GM18526 (cell line): ENCODE measurements around the gene GFPT1.

Source experiments
- POLR2A ChIP-seq: IDR thresholded peaks from 3 replicates; pipeline ENCODE4 v1.6.1; 2011; ENCODE audit not compliant: insufficient read length; ENCODE audit errors: extremely low read depth

GFPT1 gene

DNA sequence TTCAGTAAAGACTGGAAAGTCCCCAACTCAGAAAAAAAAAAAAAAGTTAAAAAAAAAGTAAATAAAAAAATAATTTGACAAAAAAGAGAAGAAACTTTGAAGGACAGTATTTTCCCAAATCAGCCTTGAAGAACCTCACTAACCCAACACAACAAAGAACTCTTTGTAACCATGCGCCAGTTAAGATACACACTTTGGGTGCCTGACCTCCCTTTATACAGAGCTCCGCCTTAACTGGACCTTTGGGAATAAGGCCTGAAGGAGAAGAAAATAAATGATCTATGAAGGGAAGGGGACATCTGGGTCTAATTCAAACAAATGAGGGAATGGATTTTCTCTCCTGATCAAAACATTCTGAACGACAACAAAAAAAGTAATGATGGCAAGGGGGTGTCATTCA, 2.2 kb upstream of the GFPT1 start:
- no peak for TF ChIP-seq POLR2A

- no peak for TF ChIP-seq POLR2A
Observed at GRCh38 chr2:69387770-69388481, 899 bp upstream of the GFPT1 start.

- TF ChIP-seq POLR2A, result no peak
Observed at GRCh38 chr2:69386360-69386759, 667 bp downstream of the GFPT1 start.

DNA sequence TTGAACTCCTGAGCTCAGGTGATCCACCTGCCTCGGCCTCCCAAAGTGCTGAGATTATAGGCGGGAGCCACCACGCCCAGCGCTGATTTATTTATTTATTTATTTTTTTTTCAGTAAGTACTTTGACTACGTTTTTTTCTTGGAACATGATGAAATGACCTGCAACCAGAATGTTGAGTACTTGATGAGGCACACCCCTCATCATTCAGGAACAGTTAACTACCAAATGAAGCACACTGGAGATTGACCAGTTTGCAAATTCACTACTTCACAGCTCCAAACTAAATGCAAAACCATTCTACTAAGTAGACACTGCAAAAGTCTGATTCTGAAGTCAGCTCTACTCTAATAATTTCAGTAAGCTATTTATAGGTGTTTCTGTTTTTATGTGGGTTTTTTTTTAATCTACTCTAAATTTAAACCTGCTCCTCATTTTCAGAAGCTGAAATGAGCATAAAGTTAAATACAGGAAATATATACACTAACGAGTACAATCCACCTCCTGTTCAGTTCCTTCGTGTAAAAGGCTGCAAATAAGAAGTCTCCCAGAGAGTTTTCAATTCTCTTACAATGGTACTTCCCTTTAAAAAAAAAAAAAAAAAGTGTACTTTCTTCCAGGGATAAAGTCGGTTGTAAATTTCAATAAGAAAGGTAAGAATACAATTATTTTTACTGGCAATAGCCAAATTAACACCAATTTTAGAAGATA, 1.4 kb downstream of the GFPT1 start:
- no peak for TF ChIP-seq POLR2A

GRCh38 chr2:69384618-69385081, 2.4 kb downstream of the GFPT1 start:
- TF ChIP-seq POLR2A, result no peak

GRCh38 chr2:69383176-69383812, 3.7 kb downstream of the GFPT1 start:
- no peak for TF ChIP-seq POLR2A

DNA sequence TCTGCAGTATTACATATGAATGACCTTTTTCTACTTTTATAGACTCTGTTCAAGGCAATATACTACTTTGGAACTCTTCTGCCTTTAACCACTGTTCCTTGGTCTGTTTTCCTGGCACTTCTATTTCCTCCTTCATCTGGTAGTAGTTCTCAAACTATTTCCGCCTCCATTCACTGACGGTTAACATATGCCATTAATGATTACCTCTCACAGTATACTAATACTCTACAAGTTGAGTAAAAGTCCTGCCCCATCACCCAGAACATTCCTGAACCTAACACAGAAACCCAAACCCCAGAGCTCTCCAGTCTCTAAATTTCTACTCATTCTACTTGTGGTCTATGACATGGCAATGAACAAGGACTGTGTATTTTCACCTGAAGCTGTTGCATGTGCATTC, 4.5 kb downstream of the GFPT1 start:
- no peak for TF ChIP-seq POLR2A

GRCh38 chr2:69381337-69381737, 5.7 kb downstream of the GFPT1 start:
- no peak for TF ChIP-seq POLR2A

- TF ChIP-seq POLR2A, result no peak
Observed at GRCh38 chr2:69380072-69380917, 6.7 kb downstream of the GFPT1 start.

GRCh38 chr2:69376403-69376802, 10.6 kb downstream of the GFPT1 start:
- no peak for TF ChIP-seq POLR2A

DNA sequence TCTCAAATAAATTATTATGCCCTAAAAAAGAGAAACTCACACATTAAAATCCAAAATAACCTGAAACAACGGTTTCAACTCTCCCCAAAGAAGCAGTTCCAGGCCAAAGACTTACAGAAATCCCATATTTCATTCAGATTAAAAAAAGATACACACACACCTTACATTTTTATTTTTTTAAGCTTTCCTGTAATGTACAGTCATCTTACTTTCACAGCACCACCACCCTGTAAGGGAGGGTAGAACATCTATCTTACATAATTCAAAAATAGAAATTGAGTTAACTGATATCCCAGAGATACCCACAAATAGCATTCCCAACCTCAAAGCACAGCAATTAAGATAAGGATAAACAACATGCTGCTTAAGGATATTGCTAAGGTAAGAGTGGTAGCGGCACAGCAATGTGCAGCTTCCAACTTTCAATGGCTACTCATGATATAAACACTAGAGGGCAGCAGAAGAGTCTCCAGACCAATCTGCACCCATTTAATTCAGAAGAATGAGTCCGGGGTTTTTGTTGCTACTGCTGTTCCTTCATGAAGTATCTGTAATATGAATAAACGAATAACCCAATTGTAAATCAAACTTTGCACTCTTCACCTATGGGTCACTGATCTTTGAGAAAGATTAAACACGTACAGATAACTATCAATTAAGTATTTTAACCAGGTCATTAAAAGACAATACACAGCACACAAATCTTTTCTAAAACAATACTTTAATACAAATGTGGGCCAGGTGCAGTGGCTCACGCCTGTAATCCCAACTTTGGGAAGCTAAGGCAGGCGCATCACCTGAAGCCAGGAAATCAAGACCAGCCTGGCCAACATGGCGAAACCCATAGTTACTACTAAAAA, 11.3 kb downstream of the GFPT1 start:
- no peak for TF ChIP-seq POLR2A

DNA sequence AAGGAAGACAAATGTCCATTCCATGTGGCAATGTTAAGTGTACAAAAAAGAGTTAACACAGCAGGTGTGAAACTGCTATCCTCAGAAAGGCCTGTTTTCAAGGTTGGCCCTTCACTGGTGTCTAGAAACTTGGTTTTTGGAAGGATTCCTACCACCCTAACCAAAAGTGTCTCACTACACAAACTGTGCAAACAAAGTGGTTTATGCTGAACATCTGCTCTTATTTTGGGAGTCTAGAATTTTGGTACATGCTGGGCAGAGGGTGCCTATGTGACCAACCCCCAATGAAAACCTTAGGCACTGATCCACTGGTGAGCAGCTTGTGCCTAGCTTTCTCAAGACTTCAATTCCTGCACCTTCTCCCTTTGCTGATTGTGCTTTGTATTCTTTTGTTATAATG, 14.3 kb downstream of the GFPT1 start:
- no peak for TF ChIP-seq POLR2A

DNA sequence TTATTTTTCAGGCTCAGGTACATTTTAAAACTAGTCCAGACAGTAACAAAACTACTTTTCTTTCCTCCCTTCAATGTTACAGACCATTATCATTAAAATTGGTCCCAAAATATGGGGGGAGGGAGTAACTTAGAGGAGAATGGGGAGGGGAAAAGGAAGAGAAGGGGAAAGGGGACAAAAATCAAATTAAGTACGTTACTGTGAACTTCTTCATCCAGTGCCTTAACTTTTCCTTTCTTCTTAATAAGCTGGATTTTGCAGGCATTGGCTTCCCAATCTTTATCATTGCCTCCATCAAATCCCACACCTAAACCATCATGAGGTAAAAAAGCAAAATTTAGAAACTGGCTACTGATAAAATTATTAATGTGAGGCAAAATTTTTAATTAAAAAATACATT, 17.2 kb downstream of the GFPT1 start:
- TF ChIP-seq POLR2A, result no peak

- no peak for TF ChIP-seq POLR2A
Observed at GRCh38 chr2:69368588-69368987, 18.4 kb downstream of the GFPT1 start.
